ENCODE data around the gene OBSCN. TPM values are rescaled to one million over a fixed set of nuclear protein-coding genes. Genes with fewer than 3 reads are reported as not detected.

The OBSCN gene
- total and polyA plus RNA-seq, 2 donors (not counting 3 experiments of a cell fraction or from before 2014, with no cell fraction given) = 1.5 to 2.9 TPM

DNA sequence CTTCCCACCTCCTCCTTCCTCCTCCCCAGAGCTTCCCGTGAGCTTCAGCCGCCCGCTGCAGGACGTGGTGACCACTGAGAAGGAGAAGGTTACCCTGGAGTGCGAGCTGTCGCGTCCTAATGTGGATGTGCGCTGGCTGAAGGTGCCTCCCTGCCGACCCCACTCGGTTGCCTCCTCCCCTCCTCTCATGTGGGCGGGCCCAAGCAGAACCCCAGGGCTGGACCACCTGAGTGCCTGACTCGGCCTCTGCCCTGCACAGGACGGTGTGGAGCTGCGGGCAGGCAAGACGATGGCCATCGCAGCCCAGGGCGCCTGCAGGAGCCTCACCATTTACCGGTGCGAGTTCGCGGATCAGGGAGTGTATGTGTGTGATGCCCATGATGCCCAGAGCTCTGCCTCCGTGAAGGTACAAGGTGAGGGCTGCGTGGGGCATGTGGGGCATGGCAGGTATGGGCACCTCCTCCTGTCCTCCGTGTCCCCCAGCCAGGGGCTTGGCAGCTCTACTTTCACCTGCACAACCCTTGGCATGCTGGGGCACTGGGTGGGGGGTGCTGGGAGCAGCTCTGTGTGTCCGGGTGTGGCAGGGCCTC, 69.2 kb downstream of the OBSCN start:
- no peak overlapping the region for H3K9ac ChIP-seq (replicated peaks; ENCODE audit: extremely low read depth, insufficient read depth, low read length)
- H3K4me3 ChIP-seq (replicated peaks in 1 of 3; ENCODE audit: insufficient read depth in 1 of 3, low read depth in 1 of 3, low read length in 3 of 3) = no peak overlapping the region
- CTCF ChIA-PET = interaction anchor here (1.9 kb wide), 1 partner anchor 18 kb away, joined by 6 read pairs; no protein-coding TSS in a partner anchor
- dilution Hi-C loops (cut with MboI; ENCODE audit: extremely low pct_ligation_motif_present, low sequenced_read_pairs) = no loop called here
- no peaks in the 10 kb centered on the region for H3K27me3 ChIP-seq (ENCODE audit: control insufficient read depth in 2 of 2, insufficient read depth in 2 of 2, low read length in 2 of 2)
- BruUV-seq (replicated peaks) = no TSS peak
- H3K9me1 ChIP-seq (replicated peaks; ENCODE audit: control insufficient read depth, extremely low read depth, insufficient read depth, low read length) = no peaks in the 10 kb centered on the region
- DNase-seq (ENCODE audit: low read depth, low spot score) = no peak
- intact Hi-C loops (cut with micrococcal nuclease) = loop anchor here (2.0 to 10.0 kb wide), 4 partner anchors 40 to 180 kb away; a partner anchor contains a TSS
- peaks cover 2% of the 10 kb centered on the region for H3K4me1 ChIP-seq (ENCODE audit: control insufficient read depth, extremely low read depth, insufficient read depth, low read length)
- no peaks in the 10 kb centered on the region for H3K9me3 ChIP-seq (replicated peaks; ENCODE audit: control insufficient read depth, insufficient read depth, low read length)
- POLR2A ChIA-PET = no interaction called here
- H3K27ac ChIP-seq (ENCODE audit: insufficient read depth, low read depth, low read length) = no peak overlapping the region
- no peaks in the 10 kb centered on the region for H4K20me1 ChIP-seq (replicated peaks; ENCODE audit: control insufficient read depth, extremely low read depth, insufficient read depth, low read length)
- H3K4me2 ChIP-seq (ENCODE audit: insufficient read depth, low read length) = no peak overlapping the region
- FAIRE-seq = no peak
- peaks cover 0 to 2% of the 10 kb centered on the region in 2 experiments for H3K36me3 ChIP-seq (ENCODE audit: control insufficient read depth in 2 of 2, extremely low read depth in 1 of 2, insufficient read depth in 2 of 2, low read length in 2 of 2)
- TF ChIP-seq JUN (IDR thresholded peaks at IDR 0.05; ENCODE audit: borderline replicate concordance, insufficient read depth, insufficient read length, low read depth) = no peak
- TF ChIP-seq, protein P1, sequence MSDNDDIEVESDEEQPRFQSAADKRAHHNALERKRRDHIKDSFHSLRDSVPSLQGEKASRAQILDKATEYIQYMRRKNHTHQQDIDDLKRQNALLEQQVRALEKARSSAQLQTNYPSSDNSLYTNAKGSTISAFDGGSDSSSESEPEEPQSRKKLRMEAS (IDR thresholded peaks at IDR 0.05; ENCODE audit: insufficient read depth, insufficient read length) = no peak
- no peak for TF ChIP-seq EZH2 (IDR thresholded peaks at IDR 0.05; ENCODE audit: borderline replicate concordance, low read depth, low read length, severe bottlenecking)
- no peak for TF ChIP-seq GATA2 (IDR thresholded peaks at IDR 0.05; ENCODE audit: insufficient read depth, insufficient read length, low read depth, low read length)
- TF ChIP-seq POLR2AphosphoS5 (IDR thresholded peaks at IDR 0.05; ENCODE audit: insufficient read depth, low read depth, low read length) = no peak
- TF ChIP-seq FOS (IDR thresholded peaks at IDR 0.05; ENCODE audit: borderline replicate concordance, insufficient read depth, low read length) = no peak
- TF ChIP-seq POLR2A (IDR thresholded peaks at IDR 0.05; ENCODE audit: low read depth, low read length) = no peak
- TF ChIP-seq MYC (IDR thresholded peaks at IDR 0.05; ENCODE audit: low read depth, low read length) = no peak
- TF ChIP-seq, protein P2, sequence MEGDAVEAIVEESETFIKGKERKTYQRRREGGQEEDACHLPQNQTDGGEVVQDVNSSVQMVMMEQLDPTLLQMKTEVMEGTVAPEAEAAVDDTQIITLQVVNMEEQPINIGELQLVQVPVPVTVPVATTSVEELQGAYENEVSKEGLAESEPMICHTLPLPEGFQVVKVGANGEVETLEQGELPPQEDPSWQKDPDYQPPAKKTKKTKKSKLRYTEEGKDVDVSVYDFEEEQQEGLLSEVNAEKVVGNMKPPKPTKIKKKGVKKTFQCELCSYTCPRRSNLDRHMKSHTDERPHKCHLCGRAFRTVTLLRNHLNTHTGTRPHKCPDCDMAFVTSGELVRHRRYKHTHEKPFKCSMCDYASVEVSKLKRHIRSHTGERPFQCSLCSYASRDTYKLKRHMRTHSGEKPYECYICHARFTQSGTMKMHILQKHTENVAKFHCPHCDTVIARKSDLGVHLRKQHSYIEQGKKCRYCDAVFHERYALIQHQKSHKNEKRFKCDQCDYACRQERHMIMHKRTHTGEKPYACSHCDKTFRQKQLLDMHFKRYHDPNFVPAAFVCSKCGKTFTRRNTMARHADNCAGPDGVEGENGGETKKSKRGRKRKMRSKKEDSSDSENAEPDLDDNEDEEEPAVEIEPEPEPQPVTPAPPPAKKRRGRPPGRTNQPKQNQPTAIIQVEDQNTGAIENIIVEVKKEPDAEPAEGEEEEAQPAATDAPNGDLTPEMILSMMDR (IDR thresholded peaks at IDR 0.05; ENCODE audit: extremely low read depth in 1 of 2, insufficient read depth in 1 of 2, low read depth in 1 of 2, low read length in 2 of 2) = no peak
- peak overlapping the region; percentile 99 for H2AFZ ChIP-seq (ENCODE audit: low read depth, low read length)
- no peaks in the 10 kb centered on the region for H3K79me2 ChIP-seq (ENCODE audit: control insufficient read depth, insufficient read depth, low read length)
